ENCODE results near the gene PRR5L.

PRR5L gene

DNA sequence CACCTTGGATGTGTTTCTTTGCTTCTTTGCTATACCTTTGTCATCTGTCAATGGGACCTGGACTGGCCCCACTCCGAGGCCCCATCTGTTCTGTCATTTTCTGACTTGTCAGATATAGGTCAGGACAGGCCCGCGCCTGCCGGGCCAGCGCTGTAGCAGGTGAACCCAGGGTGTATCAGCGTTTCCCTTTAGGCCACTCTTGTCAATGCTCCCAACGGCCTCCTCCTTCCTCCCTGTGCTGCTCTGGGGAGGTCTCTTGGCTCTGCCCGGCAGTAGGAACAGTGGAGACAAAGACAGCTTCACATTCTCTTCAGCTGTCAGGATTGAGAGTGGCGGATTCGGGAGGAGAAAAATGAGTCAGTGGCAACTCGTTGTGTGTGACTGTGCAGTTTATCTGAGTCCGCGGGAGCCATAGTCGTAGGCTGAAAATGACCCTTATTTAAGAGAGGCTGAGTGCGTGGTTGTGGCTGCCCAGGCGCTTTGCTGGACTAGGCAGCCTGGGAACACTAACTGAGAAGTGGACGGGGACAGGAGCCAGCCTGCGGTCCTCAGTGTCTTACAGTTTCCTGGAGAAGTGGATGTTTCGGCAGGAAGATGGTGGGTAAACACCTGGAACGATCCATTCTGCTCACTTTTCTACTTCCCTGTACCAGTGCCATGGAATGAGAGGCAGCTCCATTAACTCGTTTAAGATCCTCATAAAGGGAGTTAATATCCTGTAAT is 102.3 kb downstream of the PRR5L start:
- no peak for DNase-seq (ENCODE audit: extremely low read depth in 1 of 2, low read depth in 1 of 2)

DNA sequence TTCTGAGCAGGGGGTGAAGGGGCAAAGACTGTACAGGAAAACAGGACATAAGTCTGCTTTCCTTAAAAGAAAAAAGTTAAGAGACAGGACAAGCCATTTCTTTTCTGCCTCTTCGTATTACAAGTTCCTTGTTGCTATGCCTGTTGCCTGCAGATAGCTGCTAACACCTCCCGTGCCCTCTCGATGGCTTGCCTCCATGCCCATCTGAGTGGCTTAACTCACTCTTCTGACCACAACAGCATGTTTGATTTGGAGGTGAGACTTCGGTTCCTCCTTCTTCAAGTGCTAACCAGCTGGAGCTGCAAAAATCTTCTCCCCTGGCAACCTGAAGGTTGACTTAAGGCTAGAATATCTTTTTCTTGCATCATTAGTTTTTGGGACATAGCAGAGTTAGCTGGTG is 103.1 kb downstream of the PRR5L start:
- no peak for DNase-seq (ENCODE audit: extremely low read depth in 1 of 2, low read depth in 1 of 2)

DNA sequence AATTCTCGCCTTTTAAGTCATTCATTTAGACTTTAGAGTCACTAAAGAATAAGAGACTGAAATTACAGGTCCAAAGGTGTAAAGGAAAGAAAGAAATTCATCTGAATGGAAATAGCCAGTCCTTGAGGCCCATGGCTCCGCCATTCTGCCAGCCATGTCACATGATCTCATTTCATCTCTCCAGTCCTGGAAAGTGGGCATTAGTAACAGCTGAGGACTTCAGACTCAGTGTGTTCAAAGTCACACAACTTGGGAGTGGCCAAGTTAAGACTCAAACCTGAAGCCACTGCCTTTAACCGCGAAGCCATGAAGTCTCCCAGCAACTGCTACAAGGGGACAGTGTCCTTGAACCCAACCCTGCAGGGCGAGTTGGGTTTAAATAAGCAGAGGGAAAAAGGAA is 103.7 kb downstream of the PRR5L start:
- no peak for DNase-seq (ENCODE audit: extremely low read depth in 1 of 2, low read depth in 1 of 2)

DNA sequence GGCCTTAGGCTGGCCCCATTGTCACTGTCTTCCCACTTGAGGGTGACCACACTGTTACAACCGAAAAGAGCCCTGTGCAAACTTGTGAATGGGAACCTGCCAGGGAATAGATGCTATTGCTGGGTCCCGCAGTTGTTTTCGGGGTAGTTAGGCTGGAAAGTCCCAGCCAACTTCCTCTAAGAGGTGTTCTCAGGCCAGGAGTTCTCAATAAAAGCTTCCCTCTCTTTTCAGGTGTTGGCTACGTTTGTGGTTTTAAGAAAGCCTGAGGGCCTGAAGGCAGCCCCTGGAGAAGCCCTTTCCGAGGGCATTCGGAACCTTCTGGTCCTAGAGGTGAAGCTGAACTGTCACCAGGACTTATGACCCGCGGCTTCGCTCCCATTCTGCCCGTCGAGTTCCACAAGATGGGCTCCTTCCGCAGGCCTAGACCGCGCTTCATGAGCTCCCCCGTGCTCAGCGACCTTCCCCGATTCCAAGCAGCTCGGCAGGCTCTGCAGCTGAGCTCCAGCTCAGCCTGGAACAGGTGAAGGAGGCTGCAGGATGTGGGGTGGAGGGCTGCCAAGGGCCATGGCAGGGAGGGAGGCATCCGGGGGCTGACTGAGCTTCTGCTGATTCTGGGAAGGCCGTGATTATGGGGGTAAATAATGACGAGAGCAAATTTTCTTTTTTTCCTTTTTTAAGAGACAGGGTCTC is 104.8 kb downstream of the PRR5L start:
- DNase-seq (ENCODE audit: extremely low read depth in 1 of 2, low read depth in 1 of 2): no peak

- DNase-seq (ENCODE audit: extremely low read depth in 1 of 2, low read depth in 1 of 2): no peak
Observed at GRCh38 chr11:36402568-36403170, 106.6 kb downstream of the PRR5L start.

DNA sequence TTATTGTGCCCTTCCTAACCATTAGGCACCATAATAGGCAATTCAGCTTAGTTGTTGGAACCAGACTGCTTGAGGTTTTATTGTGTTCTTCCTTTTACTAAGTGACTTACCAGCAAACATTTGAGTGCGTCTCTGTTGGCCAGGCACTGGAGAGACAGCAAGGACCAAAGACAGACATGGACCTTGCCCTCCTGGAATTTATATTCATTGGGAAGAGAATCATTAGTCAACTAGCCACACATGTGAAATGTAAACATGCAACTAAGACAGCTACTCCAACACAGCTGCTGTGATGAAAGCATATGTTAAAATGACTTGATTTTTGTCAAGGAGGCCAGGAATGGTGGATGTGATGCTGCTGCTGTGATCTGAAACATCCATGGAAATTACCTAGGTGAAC is 107.6 kb downstream of the PRR5L start:
- no peak for DNase-seq (ENCODE audit: extremely low read depth in 1 of 2, low read depth in 1 of 2)

GRCh38 chr11:36404831-36405230 is 108.7 kb downstream of the PRR5L start:
- DNase-seq (ENCODE audit: extremely low read depth in 1 of 2, low read depth in 1 of 2): no peak

GRCh38 chr11:36405585-36406367 is 109.7 kb downstream of the PRR5L start:
- no peak for DNase-seq (ENCODE audit: extremely low read depth in 1 of 2, low read depth in 1 of 2)

GRCh38 chr11:36407356-36407755 is 111.3 kb downstream of the PRR5L start:
- no peak for DNase-seq (ENCODE audit: extremely low read depth in 1 of 2, low read depth in 1 of 2)

DNA sequence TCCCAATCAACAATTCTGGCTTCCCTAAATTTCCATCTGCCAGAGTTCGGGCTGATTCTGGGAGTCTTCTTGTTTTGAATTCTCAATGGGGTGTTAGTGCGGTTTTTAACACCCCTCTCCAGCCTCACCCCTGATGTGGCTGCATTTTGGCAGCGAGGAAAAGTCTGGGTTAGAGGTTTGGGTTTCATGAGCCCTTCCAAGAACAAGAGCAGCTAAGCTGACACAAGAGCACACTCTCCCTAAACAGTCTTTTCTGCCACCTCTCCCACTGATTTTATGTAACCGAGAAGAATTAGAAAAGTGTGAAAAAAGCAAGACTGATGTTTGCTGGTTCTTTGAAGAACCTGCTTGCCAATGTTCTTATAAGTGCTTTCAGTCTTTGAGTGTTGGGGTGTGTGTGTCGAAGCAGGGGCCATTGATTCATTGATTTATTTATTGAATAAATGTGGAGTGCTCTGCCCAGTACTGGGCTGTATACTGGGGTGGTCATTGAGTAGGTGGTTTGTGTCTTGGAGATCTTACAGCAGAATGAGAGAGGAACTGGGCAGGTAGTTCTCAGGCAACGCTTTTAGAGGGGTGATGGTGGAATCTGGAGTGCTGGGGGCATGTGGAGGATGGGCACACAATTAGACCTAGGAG is 112.5 kb downstream of the PRR5L start:
- DNase-seq (ENCODE audit: extremely low read depth in 1 of 2, low read depth in 1 of 2): no peak

DNA sequence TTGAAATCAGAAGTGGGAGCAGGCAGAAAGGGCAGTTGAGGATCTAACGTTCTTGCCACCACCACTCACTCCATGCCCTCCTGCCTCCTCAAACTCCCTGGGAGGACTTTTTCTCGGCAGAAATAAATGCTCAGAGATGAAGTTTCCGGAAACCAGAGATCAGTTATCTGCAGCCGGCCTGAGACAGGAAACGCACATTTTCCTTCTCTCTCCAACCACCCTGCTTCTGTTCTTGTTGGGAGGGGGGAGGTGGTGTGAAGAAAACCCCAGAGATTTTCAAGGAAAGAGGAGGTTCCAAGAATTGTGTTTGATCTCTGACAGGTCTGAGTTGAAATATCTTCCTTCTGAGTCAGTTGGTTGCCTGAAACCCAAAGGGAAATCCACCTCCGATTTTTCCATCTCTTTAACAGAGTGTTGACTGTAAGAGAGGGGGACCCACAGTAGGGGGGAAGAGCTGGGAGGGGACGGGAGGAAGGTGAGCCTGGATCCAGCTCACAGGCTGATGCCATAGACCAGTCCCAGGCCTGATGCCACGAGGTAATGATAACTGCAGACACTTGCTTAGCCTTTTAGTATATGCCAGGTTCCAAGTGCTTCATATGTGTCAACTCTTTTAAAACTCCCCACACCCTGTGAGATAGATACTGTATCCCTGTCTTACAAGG is 113.2 kb downstream of the PRR5L start:
- DNase-seq (ENCODE audit: extremely low read depth in 1 of 2, low read depth in 1 of 2): no peak

- DNase-seq (ENCODE audit: extremely low read depth in 1 of 2, low read depth in 1 of 2): no peak
Observed at GRCh38 chr11:36411202-36411640, 115.1 kb downstream of the PRR5L start.

DNA sequence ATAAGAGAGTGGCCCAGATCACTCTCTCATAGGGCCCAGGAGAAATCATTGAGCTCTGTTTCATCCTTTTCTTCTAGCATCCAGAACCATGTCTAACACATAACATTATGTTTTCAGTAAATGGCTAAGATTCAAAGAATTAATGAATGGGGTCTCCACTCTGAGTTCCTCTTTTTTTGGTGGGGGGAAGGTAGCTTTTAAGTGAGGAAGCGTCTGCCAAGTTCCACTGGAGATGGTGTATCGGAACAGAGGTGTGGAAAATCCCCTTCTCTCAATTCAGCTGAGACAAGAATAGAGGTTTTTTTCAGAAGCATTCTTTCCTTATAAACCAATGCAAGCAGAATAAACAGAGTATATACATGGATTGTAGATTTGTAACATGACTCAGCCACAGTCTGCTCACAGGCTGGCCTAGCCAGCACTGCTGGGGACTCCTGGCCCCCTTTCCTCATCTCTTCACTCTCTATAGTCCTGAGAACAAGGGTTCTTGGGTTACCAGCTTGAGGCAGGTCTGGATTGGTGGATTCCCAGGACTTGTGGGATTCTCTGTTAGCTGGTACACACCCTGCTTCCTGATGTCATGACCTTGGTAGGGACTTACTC is 116.8 kb downstream of the PRR5L start:
- no peak for DNase-seq (ENCODE audit: extremely low read depth in 1 of 2, low read depth in 1 of 2)

- no peak for DNase-seq (ENCODE audit: extremely low read depth in 1 of 2, low read depth in 1 of 2)
Observed at GRCh38 chr11:36417154-36417553, 121.1 kb downstream of the PRR5L start.

DNA sequence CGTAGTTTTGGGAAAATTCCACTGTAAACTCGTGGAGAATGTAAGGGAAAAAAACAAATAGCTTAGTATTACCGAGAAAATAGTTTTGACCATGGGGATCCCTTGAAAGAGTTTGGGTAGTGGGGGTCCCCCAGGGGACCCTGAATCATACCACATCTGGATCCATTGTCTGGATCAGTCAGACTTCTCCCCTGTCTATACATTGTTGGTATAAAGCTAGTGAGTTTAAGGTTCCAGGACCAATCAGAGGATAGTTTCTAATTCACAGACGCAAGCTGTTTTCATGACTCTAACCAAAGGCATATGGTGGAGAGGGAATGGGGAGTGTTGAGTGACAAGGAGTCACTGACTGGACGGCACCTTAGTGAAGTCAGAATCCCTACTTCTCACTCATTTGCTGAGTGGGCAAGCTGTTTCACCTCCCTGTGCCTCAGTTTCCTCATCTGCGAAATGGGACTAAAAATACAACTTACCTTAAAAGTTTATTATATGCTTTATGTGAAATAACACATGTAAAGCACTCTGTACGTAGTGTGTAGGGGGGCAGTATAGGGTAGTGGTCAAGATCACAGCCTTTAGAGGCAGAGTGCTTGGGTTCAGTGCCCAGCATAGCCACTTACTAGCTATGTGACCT is 123.8 kb downstream of the PRR5L start:
- no peak for DNase-seq (ENCODE audit: extremely low read depth in 1 of 2, low read depth in 1 of 2)

GRCh38 chr11:36421546-36422155 is 125.6 kb downstream of the PRR5L start:
- DNase-seq (ENCODE audit: extremely low read depth in 1 of 2, low read depth in 1 of 2): no peak

- no peak for DNase-seq (ENCODE audit: extremely low read depth in 1 of 2, low read depth in 1 of 2)
Observed at GRCh38 chr11:36425561-36426081, 129.5 kb downstream of the PRR5L start.

DNA sequence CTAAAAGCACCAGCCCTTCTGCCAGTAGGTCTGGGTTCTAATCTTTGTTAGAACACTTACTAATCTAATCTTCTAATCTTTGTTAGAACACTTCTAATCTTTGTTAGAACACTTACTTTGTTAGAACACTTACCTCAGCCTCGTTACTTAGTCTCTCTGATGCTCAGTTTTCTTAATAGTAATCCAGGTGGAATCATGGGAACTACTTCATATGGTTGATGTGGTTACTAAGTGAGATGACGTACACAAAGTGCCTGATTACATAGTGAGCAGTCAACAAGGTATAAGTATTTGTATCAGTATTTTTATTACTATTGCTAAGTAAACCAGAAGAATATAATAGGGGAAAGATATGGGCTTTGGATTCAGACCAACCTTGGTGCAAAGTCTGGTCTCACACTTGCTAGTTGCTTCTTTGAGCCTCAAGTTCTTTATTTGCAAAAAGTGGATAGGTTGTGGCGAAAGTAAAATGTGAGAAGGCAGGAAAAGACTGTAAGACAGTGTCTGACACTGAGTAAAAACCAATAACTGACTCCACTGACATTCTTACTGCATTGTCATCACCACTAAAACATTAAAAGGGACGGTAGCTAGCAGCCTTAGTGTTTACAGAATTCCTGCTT is 130.2 kb downstream of the PRR5L start:
- no peak for DNase-seq (ENCODE audit: extremely low read depth in 1 of 2, low read depth in 1 of 2)
